Measurements from ENCODE around the gene CHRDL1.

- TF ChIP-seq, protein P1, sequence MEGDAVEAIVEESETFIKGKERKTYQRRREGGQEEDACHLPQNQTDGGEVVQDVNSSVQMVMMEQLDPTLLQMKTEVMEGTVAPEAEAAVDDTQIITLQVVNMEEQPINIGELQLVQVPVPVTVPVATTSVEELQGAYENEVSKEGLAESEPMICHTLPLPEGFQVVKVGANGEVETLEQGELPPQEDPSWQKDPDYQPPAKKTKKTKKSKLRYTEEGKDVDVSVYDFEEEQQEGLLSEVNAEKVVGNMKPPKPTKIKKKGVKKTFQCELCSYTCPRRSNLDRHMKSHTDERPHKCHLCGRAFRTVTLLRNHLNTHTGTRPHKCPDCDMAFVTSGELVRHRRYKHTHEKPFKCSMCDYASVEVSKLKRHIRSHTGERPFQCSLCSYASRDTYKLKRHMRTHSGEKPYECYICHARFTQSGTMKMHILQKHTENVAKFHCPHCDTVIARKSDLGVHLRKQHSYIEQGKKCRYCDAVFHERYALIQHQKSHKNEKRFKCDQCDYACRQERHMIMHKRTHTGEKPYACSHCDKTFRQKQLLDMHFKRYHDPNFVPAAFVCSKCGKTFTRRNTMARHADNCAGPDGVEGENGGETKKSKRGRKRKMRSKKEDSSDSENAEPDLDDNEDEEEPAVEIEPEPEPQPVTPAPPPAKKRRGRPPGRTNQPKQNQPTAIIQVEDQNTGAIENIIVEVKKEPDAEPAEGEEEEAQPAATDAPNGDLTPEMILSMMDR (conservative IDR thresholded peaks at IDR 0.05 in 1 of 2, IDR thresholded peaks at IDR 0.05 in 1 of 2; ENCODE audit: low read depth in 1 of 2, low read length in 2 of 2) = no peak
- no peak for TF ChIP-seq EZH2 (IDR thresholded peaks at IDR 0.05; ENCODE audit: low read length, missing control alignments)
Measured at GRCh38 chrX:110667706-110668105, 127.9 kb downstream of the CHRDL1 start.
